ENCODE results near the gene FTO. TPM values are rescaled to one million over a fixed set of nuclear protein-coding genes. Genes with fewer than 3 reads are reported as not detected.

FTO gene
- total RNA-seq, 4 donors from 2014 or later = 98.1 to 127 (median 109) TPM

DNA sequence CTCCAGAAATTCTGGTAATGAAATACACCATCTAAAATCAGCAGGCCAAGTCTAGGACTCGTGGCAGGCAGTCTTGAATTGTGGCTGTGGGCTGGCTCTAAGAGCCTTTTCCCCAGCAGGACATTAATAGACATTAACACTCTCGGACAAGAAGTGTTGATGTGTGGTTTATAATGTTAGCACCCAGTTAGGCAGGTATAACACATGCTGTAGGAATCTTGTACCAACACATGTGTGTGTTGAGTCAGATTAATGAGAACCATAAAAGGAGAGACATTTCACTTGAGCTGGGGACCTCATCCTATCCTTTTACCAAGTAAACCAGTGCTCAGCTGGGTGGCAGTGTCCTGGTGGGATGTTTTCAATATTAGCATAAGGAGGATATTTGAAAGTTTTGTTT is 264.5 kb downstream of the FTO start:
- WGBS, 2 donors = 79 to 85% methylated on average over 2 of the region's 2 CpGs
- H3K36me3 ChIP-seq = no peaks in the 10 kb centered on the region
- no peak for DNase-seq (ENCODE audit: low spot score in 2 of 2)
- H3K27ac ChIP-seq = no peak overlapping the region
- H3K9me3 ChIP-seq = no peaks in the 10 kb centered on the region
- TF ChIP-seq EP300 (IDR thresholded peaks at IDR 0.05) (no peak), POLR2A (IDR thresholded peaks at IDR 0.05) (no peak)
- TF ChIP-seq, protein P1, sequence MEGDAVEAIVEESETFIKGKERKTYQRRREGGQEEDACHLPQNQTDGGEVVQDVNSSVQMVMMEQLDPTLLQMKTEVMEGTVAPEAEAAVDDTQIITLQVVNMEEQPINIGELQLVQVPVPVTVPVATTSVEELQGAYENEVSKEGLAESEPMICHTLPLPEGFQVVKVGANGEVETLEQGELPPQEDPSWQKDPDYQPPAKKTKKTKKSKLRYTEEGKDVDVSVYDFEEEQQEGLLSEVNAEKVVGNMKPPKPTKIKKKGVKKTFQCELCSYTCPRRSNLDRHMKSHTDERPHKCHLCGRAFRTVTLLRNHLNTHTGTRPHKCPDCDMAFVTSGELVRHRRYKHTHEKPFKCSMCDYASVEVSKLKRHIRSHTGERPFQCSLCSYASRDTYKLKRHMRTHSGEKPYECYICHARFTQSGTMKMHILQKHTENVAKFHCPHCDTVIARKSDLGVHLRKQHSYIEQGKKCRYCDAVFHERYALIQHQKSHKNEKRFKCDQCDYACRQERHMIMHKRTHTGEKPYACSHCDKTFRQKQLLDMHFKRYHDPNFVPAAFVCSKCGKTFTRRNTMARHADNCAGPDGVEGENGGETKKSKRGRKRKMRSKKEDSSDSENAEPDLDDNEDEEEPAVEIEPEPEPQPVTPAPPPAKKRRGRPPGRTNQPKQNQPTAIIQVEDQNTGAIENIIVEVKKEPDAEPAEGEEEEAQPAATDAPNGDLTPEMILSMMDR (IDR thresholded peaks at IDR 0.05) = no peak
- no peaks in the 10 kb centered on the region for H3K27me3 ChIP-seq
- H3K4me3 ChIP-seq = no peak overlapping the region
- H3K4me1 ChIP-seq = no peaks in the 10 kb centered on the region

DNA sequence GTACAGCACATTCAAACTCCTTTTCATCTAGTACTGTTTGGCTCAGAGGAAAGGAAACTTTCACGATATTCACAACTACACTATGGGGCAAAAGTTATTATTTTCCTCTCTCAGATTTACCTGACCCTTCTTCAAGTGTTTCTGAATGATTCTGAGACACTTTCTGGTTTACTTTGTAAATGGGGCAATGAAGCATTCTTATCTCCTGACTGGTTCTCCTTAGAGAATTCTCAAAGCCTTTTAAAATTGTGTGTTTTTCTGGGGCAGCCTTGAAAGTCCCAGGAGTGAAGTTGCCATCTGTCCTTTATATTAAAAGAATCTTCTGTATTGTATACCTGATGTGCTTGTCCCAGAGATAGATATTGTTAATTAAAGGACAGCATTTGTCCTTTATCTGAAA is 264.9 kb downstream of the FTO start:
- WGBS, 2 donors = 76 to 95% methylated on average over 1 of the region's 1 CpG
- Histone ChIP-seq H3K9me3 (no peaks in the 10 kb centered on the region), H3K27me3 (no peaks in the 10 kb centered on the region), H3K4me3 (no peak overlapping the region), H3K27ac (no peak overlapping the region), H3K36me3 (no peaks in the 10 kb centered on the region), H3K4me1 (no peaks in the 10 kb centered on the region)
- DNase-seq (ENCODE audit: low spot score in 2 of 2) = no peak
- no peak for TF ChIP-seq POLR2A (IDR thresholded peaks at IDR 0.05)
- no peak for TF ChIP-seq EP300 (IDR thresholded peaks at IDR 0.05)
- TF ChIP-seq, protein P1 (IDR thresholded peaks at IDR 0.05) = no peak

DNA sequence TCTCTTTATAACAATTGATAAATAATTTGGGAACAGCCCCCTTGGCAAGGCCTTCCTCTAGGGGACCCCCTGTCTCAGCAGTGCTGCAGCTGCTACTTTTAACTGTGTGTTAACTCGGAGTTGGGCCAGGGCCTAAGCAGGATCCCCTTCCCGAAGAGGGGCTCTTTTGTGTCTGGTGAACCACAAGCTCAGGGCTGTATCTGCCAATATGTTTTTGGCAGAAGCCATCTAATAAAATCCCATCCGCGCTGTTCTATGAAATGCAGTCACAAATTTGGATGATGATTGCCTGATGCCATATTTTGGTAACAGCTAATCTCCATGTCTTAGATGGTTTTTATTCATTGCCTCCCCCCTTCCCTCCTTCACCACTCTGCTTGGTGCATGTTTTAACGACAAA is 267.7 kb downstream of the FTO start:
- no peak for TF ChIP-seq EP300 (IDR thresholded peaks at IDR 0.05)
- TF ChIP-seq, protein P1 (IDR thresholded peaks at IDR 0.05) = no peak
- no peak for TF ChIP-seq POLR2A (IDR thresholded peaks at IDR 0.05)
- no peaks in the 10 kb centered on the region for H3K4me1 ChIP-seq
- WGBS, 2 donors = 82 to 89% methylated on average over 5 of the region's 5 CpGs
- no peak for DNase-seq (ENCODE audit: low spot score in 2 of 2)
- no peaks in the 10 kb centered on the region for H3K9me3 ChIP-seq
- H3K36me3 ChIP-seq = no peaks in the 10 kb centered on the region
- no peaks in the 10 kb centered on the region for H3K27me3 ChIP-seq
- no peak overlapping the region for H3K4me3 ChIP-seq
- no peak overlapping the region for H3K27ac ChIP-seq

DNA sequence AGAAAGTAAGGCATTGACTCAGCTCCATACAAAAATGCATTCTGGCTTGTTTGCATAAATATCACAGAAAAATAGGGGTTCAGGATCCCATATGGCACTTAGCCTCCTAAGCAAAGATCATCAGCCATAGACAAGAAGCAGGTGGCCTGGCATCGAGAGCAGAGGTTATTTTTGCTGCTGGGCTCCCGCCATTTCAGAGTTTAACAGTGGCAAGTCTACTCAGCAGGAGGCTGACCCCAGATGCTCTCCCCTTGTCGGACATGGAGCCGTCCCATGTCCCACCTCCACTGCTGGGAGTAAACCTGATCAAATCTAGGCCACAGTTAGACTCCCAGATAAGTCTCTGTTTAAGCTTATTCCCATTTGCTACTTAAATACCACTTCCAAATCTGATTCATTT is 269.1 kb downstream of the FTO start:
- Histone ChIP-seq H3K9me3 (no peaks in the 10 kb centered on the region), H3K36me3 (no peaks in the 10 kb centered on the region), H3K4me3 (no peak overlapping the region), H3K4me1 (no peaks in the 10 kb centered on the region), H3K27me3 (no peaks in the 10 kb centered on the region), H3K27ac (no peak overlapping the region)
- WGBS, 2 donors = 92 to 93% methylated on average over 4 of the region's 4 CpGs
- TF ChIP-seq, protein P1 (IDR thresholded peaks at IDR 0.05) = no peak
- TF ChIP-seq EP300 (IDR thresholded peaks at IDR 0.05) (no peak), POLR2A (IDR thresholded peaks at IDR 0.05) (no peak)
- DNase-seq (ENCODE audit: low spot score in 2 of 2) = no peak

DNA sequence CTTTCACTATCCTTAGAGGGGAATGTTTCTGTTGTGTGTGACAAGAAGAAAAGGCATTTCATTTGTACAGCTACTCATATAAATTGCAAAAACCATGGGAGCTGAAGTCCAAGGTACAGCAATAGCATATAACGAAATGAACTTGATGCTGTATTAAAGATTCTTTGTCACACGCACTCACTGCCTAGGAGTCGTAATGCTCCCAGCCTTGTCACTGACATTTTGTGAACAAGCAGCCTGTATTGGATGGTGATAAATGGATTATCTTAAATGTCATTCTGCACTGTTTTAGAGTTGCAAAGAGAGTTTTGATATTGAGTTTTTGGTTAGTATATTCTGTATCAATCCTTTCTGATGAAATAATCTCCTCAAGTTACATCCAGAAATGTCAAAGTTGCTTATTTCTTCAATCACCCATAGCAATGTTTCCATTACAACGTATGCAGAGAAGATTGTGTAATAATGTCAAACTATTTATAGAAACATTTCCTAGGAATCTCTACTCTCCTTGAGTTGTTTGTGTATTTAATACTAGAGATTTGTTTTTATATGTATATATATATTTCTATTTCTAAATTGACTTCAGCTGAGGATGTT is 270.6 kb downstream of the FTO start:
- no peaks in the 10 kb centered on the region for H3K4me1 ChIP-seq
- TF ChIP-seq, protein P1 (IDR thresholded peaks at IDR 0.05) = no peak
- TF ChIP-seq POLR2A (IDR thresholded peaks at IDR 0.05) (no peak), EP300 (IDR thresholded peaks at IDR 0.05) (no peak)
- 54 to 65% methylated on average over 4 of the region's 4 CpGs for WGBS, 2 donors

More for the DNA sequence above, 270.6 kb downstream of the FTO start:
- no peak for DNase-seq (ENCODE audit: low spot score in 2 of 2)
- Histone ChIP-seq H3K9me3 (no peaks in the 10 kb centered on the region), H3K36me3 (no peaks in the 10 kb centered on the region), H3K27me3 (no peaks in the 10 kb centered on the region), H3K27ac (no peak overlapping the region), H3K4me3 (no peak overlapping the region)

All from tibial nerve (tissue), 4 donors.